ENCODE measurements around the gene PDP2.

PDP2 gene

DNA sequence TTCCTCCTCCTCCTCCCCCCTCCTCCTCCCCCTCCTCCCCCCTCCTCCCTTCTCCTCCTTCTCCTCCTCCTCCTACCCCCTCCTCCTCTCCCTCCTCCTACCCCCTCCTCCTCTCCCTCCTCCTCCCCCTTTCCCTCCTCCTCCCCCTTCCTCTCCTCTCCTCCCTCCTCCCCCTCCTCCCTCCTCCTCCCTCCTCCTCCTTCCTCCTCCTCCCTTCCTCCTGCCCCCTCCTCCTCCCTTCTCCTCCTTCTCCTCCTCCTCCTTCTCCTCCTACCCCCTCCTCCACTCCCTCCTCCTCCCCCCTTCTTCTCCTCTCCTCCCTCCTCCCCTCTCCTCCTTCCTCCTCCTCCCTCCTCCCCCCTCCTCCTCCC, 6.6 kb upstream of the PDP2 start:
- no peak overlapping the region for H3K9ac ChIP-seq (ENCODE audit: insufficient read length, low read depth)
- peaks cover 6% of the 10 kb centered on the region for H3K4me1 ChIP-seq (ENCODE audit: insufficient read depth, insufficient read length)
- H3K36me3 ChIP-seq (ENCODE audit: insufficient read depth, insufficient read length, low read length) = no peaks in the 10 kb centered on the region
- no peaks in the 10 kb centered on the region for H3K27me3 ChIP-seq (ENCODE audit: insufficient read depth, insufficient read length)
- H3K4me3 ChIP-seq (ENCODE audit: insufficient read length, low read depth) = no peak overlapping the region
- no peak for TF ChIP-seq ZNF274 (IDR thresholded peaks at IDR 0.05; ENCODE audit: low read depth, low read length)
- TF ChIP-seq YY1 (IDR thresholded peaks at IDR 0.05; ENCODE audit: insufficient read depth, insufficient read length) = no peak
- no peak for TF ChIP-seq SUZ12 (IDR thresholded peaks at IDR 0.05; ENCODE audit: extremely low read depth, insufficient read depth, insufficient read length)
- H3K9me3 ChIP-seq (ENCODE audit: insufficient read depth, low read length) = no peaks in the 10 kb centered on the region
- no peak for DNase-seq (ENCODE audit: low read depth, low spot score)

- Histone ChIP-seq H3K27me3 (ENCODE audit: insufficient read depth, insufficient read length) (no peaks in the 10 kb centered on the region), H3K4me3 (ENCODE audit: insufficient read length, low read depth) (no peak overlapping the region), H3K4me1 (ENCODE audit: insufficient read depth, insufficient read length) (peaks cover 6% of the 10 kb centered on the region), H3K36me3 (ENCODE audit: insufficient read depth, insufficient read length, low read length) (no peaks in the 10 kb centered on the region), H3K9me3 (ENCODE audit: insufficient read depth, low read length) (no peaks in the 10 kb centered on the region), H3K9ac (ENCODE audit: insufficient read length, low read depth) (peak overlapping the region; percentile 50)
- TF ChIP-seq YY1 (IDR thresholded peaks at IDR 0.05; ENCODE audit: insufficient read depth, insufficient read length) = no peak
- TF ChIP-seq SUZ12 (IDR thresholded peaks at IDR 0.05; ENCODE audit: extremely low read depth, insufficient read depth, insufficient read length) = no peak
- no peak for TF ChIP-seq ZNF274 (IDR thresholded peaks at IDR 0.05; ENCODE audit: low read depth, low read length)
- DNase-seq (ENCODE audit: low read depth, low spot score) = no peak
These were observed 6.1 kb upstream of the PDP2 start for GRCh38 chr16:66874079-66874775.

DNA sequence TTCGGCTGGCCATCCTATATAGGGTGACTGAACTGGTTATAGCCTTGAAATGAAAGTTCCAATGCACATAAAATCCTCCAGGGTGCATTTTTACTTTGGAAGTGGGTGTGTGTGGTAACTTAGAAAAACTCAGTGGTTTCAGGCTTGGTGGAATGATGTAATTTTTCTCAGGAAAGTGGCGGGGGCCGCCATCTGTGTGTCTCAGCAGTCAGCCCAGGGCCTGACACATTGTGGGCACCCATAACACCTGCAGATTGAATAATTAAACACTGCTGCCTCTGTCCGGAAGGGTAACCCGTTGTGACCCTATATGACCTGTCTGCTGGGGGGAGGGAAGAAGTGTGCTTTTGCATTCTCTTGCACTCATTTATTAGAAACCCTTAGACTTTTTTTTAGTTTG, 2.2 kb upstream of the PDP2 start:
- no peak for DNase-seq (ENCODE audit: low read depth, low spot score)

GRCh38 chr16:66881014-66881417, 701 bp downstream of the PDP2 start:
- DNase-seq (ENCODE audit: low read depth, low spot score) = no peak
- Histone ChIP-seq H3K9me3 (ENCODE audit: insufficient read depth, low read length) (no peaks in the 10 kb centered on the region), H3K9ac (ENCODE audit: insufficient read length, low read depth) (peak overlapping the region; percentile 91), H3K36me3 (ENCODE audit: insufficient read depth, insufficient read length, low read length) (peaks cover 20% of the 10 kb centered on the region), H3K27me3 (ENCODE audit: insufficient read depth, insufficient read length) (no peaks in the 10 kb centered on the region), H3K4me1 (ENCODE audit: insufficient read depth, insufficient read length) (peaks cover 9% of the 10 kb centered on the region), H3K4me3 (ENCODE audit: insufficient read length, low read depth) (peak overlapping the region; percentile 94)
- TF ChIP-seq ZNF274 (IDR thresholded peaks at IDR 0.05; ENCODE audit: low read depth, low read length) (no peak), YY1 (IDR thresholded peaks at IDR 0.05; ENCODE audit: insufficient read depth, insufficient read length) (no peak), SUZ12 (IDR thresholded peaks at IDR 0.05; ENCODE audit: extremely low read depth, insufficient read depth, insufficient read length) (no peak)

More for the DNA sequence above, 2.2 kb upstream of the PDP2 start:
- Histone ChIP-seq H3K4me3 (ENCODE audit: insufficient read length, low read depth) (no peak overlapping the region), H3K4me1 (ENCODE audit: insufficient read depth, insufficient read length) (peaks cover 10% of the 10 kb centered on the region), H3K36me3 (ENCODE audit: insufficient read depth, insufficient read length, low read length) (peaks cover 3% of the 10 kb centered on the region), H3K27me3 (ENCODE audit: insufficient read depth, insufficient read length) (no peaks in the 10 kb centered on the region), H3K9me3 (ENCODE audit: insufficient read depth, low read length) (no peaks in the 10 kb centered on the region), H3K9ac (ENCODE audit: insufficient read length, low read depth) (no peak overlapping the region)
- TF ChIP-seq ZNF274 (IDR thresholded peaks at IDR 0.05; ENCODE audit: low read depth, low read length) = no peak

DNA sequence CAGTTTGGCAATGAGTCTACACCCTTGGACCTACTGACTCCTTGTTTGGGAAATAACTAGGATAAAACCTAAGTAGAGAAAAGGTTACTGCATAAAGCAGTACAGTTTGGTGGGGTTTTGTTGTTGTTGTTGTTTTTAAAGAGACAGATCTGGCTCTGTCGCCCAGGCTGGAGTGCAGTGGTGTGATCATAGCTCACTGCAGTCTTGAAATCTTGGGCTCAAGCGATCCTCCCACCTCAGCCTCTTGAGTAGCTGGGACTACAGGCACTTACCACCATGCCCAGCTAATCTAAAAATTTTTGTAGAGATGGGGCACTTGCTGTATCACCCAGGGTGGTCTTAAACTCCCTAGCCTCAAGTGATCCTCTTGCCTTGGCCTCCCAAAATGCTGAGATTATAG, 1.2 kb downstream of the PDP2 start:
- peak overlapping the region; percentile 94 for H3K4me3 ChIP-seq (ENCODE audit: insufficient read length, low read depth)
- peaks cover 21% of the 10 kb centered on the region for H3K36me3 ChIP-seq (ENCODE audit: insufficient read depth, insufficient read length, low read length)
- H3K9ac ChIP-seq (ENCODE audit: insufficient read length, low read depth) = peak overlapping the region; percentile 65
- TF ChIP-seq ZNF274 (IDR thresholded peaks at IDR 0.05; ENCODE audit: low read depth, low read length) (no peak), YY1 (IDR thresholded peaks at IDR 0.05; ENCODE audit: insufficient read depth, insufficient read length) (no peak), SUZ12 (IDR thresholded peaks at IDR 0.05; ENCODE audit: extremely low read depth, insufficient read depth, insufficient read length) (no peak)
- H3K4me1 ChIP-seq (ENCODE audit: insufficient read depth, insufficient read length) = peaks cover 9% of the 10 kb centered on the region
- no peaks in the 10 kb centered on the region for H3K27me3 ChIP-seq (ENCODE audit: insufficient read depth, insufficient read length)
- DNase-seq (ENCODE audit: low read depth, low spot score) = no peak
- no peaks in the 10 kb centered on the region for H3K9me3 ChIP-seq (ENCODE audit: insufficient read depth, low read length)

DNA sequence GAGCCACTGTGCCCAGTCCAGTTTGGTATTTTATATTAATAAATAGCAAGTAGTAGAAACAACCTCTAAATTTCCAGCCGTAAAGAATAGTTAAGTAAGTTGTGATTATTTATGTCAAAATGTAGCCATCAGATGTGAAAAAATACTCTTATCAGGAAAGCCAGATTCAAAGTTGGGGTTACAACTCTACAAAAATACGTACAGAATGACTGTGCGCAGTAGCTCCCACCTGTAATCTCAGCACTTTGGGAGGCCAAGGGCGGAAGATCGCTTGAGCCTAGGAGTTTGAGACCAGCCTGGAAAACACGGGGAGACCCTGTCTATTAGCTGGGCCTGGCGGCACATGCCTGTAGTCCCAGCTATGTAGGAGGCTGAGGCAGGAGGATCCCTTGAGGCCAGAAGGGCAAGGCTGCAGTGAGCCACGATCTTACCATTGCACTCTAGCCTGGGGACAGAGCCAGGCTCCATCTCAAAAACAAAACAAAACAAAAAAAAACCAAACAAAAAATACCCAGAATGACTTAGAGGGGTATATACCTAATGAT, 1.7 kb downstream of the PDP2 start:
- Histone ChIP-seq H3K36me3 (ENCODE audit: insufficient read depth, insufficient read length, low read length) (peaks cover 26% of the 10 kb centered on the region), H3K27me3 (ENCODE audit: insufficient read depth, insufficient read length) (no peaks in the 10 kb centered on the region), H3K4me1 (ENCODE audit: insufficient read depth, insufficient read length) (peaks cover 9% of the 10 kb centered on the region), H3K9me3 (ENCODE audit: insufficient read depth, low read length) (no peaks in the 10 kb centered on the region), H3K4me3 (ENCODE audit: insufficient read length, low read depth) (no peak overlapping the region), H3K9ac (ENCODE audit: insufficient read length, low read depth) (no peak overlapping the region)
- DNase-seq (ENCODE audit: low read depth, low spot score) = no peak
- TF ChIP-seq SUZ12 (IDR thresholded peaks at IDR 0.05; ENCODE audit: extremely low read depth, insufficient read depth, insufficient read length) (no peak), YY1 (IDR thresholded peaks at IDR 0.05; ENCODE audit: insufficient read depth, insufficient read length) (no peak), ZNF274 (IDR thresholded peaks at IDR 0.05; ENCODE audit: low read depth, low read length) (no peak)

DNA sequence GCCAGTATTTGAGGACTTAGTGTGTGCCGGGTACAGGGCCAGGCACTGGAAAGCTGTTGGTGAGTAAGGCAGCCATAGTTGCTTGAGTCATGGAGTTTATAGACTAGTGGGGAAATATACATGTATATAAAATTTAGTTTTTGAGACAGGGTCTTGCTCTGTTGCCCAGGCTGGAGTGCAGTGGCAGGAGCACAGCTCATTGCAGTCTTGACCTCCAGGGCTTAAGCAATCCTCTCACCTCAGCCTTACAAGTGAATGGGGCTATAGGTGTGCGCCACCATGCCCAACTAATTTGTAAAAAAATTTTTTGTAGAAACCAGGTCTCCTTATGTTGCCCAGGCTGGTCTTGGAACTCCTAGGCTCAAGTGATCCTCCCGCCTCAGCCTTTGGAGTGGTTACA, 2.4 kb downstream of the PDP2 start:
- no peak for TF ChIP-seq YY1 (IDR thresholded peaks at IDR 0.05; ENCODE audit: insufficient read depth, insufficient read length)
- no peak for TF ChIP-seq ZNF274 (IDR thresholded peaks at IDR 0.05; ENCODE audit: low read depth, low read length)
- TF ChIP-seq SUZ12 (IDR thresholded peaks at IDR 0.05; ENCODE audit: extremely low read depth, insufficient read depth, insufficient read length) = no peak
- Histone ChIP-seq H3K36me3 (ENCODE audit: insufficient read depth, insufficient read length, low read length) (peaks cover 26% of the 10 kb centered on the region), H3K27me3 (ENCODE audit: insufficient read depth, insufficient read length) (no peaks in the 10 kb centered on the region), H3K4me3 (ENCODE audit: insufficient read length, low read depth) (no peak overlapping the region), H3K4me1 (ENCODE audit: insufficient read depth, insufficient read length) (peaks cover 9% of the 10 kb centered on the region), H3K9me3 (ENCODE audit: insufficient read depth, low read length) (no peaks in the 10 kb centered on the region), H3K9ac (ENCODE audit: insufficient read length, low read depth) (no peak overlapping the region)
- DNase-seq (ENCODE audit: low read depth, low spot score) = no peak

All from NT2/D1 (cell line).